A673 (cell line): ENCODE results near the gene B3GNT3.

Experiments used
- CTCF ChIP-seq: fragments of 300-800, 200-600 bp; sonication (generic); conservative IDR thresholded peaks from 2 replicates; pipeline ENCODE4 v1.5.1; 2017; ENCODE audit warnings: low read depth, mild to moderate bottlenecking, antibody characterized with exemption, low read length, moderate library complexity, mixed read lengths
- EZH2 ChIP-seq: fragments of 200-600 bp; sonication (generic); IDR thresholded peaks from 2 replicates; pipeline ENCODE4 v1.6.1; 2017; ENCODE audit warnings: borderline replicate concordance, low read depth, mild to moderate bottlenecking, mixed read lengths, antibody characterized with exemption, low read length; ENCODE audit not compliant: poor library complexity, severe bottlenecking

- TF ChIP-seq CTCF (no peak), EZH2 (no peak)
These were observed 2.0 kb downstream of the B3GNT3 start for GRCh38 chr19:17796838-17797423.
